ENCODE results near the gene SLC4A5. TPM values are rescaled to one million over a fixed set of nuclear protein-coding genes. Genes with fewer than 3 reads are reported as not detected.

Gene SLC4A5
- total and polyA plus RNA-seq, 2 of the 8 experiments (the other 6 are each of a cell fraction or from before 2014, with no cell fraction given), result 0.42 to 0.52 TPM

- no peak for FAIRE-seq
- no peak overlapping the region for H3K4me3 ChIP-seq (ENCODE audit: extremely low read depth in 1 of 4, insufficient read depth in 2 of 4, low read depth in 3 of 4, low read length in 4 of 4)
- H2BK12ac ChIP-seq (ENCODE audit: low read depth, low read length), result no peak overlapping the region
- CTCF ChIA-PET (ENCODE audit: partially characterized antibody), result interaction anchor here (0.8 to 1.4 kb wide), 2 partner anchors 30 to 55 kb away, joined by 4 read pairs; no protein-coding TSS in a partner anchor
- no peaks in the 10 kb centered on the region for H3K36me3 ChIP-seq (ENCODE audit: control insufficient read depth in 2 of 4, insufficient read depth in 4 of 4, low read length in 3 of 4)
- H4K5ac ChIP-seq (ENCODE audit: insufficient read length, low read depth, low read length), result no peak overlapping the region
- H2AFZ ChIP-seq (ENCODE audit: low read length), result no peak overlapping the region
- no peak overlapping the region for H3K23ac ChIP-seq (ENCODE audit: insufficient read length)
- no peak overlapping the region for H3K18ac ChIP-seq (ENCODE audit: extremely low read depth, low read length)
- POLR2A ChIA-PET (ENCODE audit: partially characterized antibody), result interaction anchor here (0.6 kb wide), 1 partner anchor 147 kb away, joined by 3 read pairs; no protein-coding TSS in a partner anchor
- no peak overlapping the region for H4K8ac ChIP-seq (ENCODE audit: extremely low read depth, insufficient read depth, low read length)
- H2AK5ac ChIP-seq (ENCODE audit: low read depth, low read length), result no peak overlapping the region
- no peak overlapping the region for H2BK20ac ChIP-seq (ENCODE audit: low read length)
- no peak overlapping the region for H2BK15ac ChIP-seq (ENCODE audit: low read length)
- no peaks in the 10 kb centered on the region for H3K79me1 ChIP-seq (ENCODE audit: low read depth, low read length)
- no peak overlapping the region for H4K91ac ChIP-seq (replicated peaks; ENCODE audit: insufficient read length, low read length)
- no peaks in the 10 kb centered on the region for H3K27me3 ChIP-seq (replicated peaks in 1 of 4; ENCODE audit: control insufficient read depth in 3 of 4, extremely low read depth in 1 of 4, insufficient read depth in 3 of 4, low read length in 3 of 4)
- no peaks in the 10 kb centered on the region for H3K4me1 ChIP-seq (replicated peaks in 1 of 4; ENCODE audit: control insufficient read depth in 3 of 4, insufficient read depth in 4 of 4, low read length in 3 of 4)
- H2BK120ac ChIP-seq (replicated peaks; ENCODE audit: low read depth, low read length), result no peak overlapping the region
- H3K56ac ChIP-seq (replicated peaks; ENCODE audit: insufficient read length, low read depth, low read length), result no peak overlapping the region
- no peak overlapping the region for H3K4me2 ChIP-seq (ENCODE audit: insufficient read depth in 1 of 2, low read depth in 2 of 2, low read length in 2 of 2)
- no peak overlapping the region for H3K27ac ChIP-seq (ENCODE audit: low read depth, low read length)
- H3K9ac ChIP-seq (replicated peaks in 1 of 4; ENCODE audit: extremely low read depth in 1 of 4, low read depth in 3 of 4, low read length in 3 of 4), result no peak overlapping the region
- DNase-seq (ENCODE audit: low read depth in 1 of 2, low spot score in 2 of 2), result peak in 1 of 2 experiments; percentile 19
- no peak overlapping the region for H2BK5ac ChIP-seq (ENCODE audit: low read depth, low read length)
- whole genome bisulfite sequencing, 2 experiments (ENCODE audit: extremely low coverage in 1 of 2, insufficient coverage in 1 of 2, insufficient read length in 1 of 2, insufficient replicate concordance in 2 of 2, low coverage in 1 of 2, low lambda C conversion rate in 2 of 2, missing lambda C conversion rate in 1 of 2), result 90% methylated on average over 7 of the region's 7 CpGs; no CpG with 5 or more reads in 1 of the 2 experiments
- H3K23me2 ChIP-seq (ENCODE audit: low read depth, low read length), result no peaks in the 10 kb centered on the region; the same call in 1 of the 2 replicates
- no peaks in the 10 kb centered on the region for H4K20me1 ChIP-seq (replicated peaks in 1 of 2; ENCODE audit: control insufficient read depth in 1 of 2, insufficient read depth in 2 of 2, low read length in 2 of 2)
- no peak overlapping the region for H3K4ac ChIP-seq (replicated peaks; ENCODE audit: insufficient read length, low read depth, low read length)
- H3K79me2 ChIP-seq (ENCODE audit: control insufficient read depth in 1 of 2, insufficient read depth in 2 of 2, low read length in 2 of 2), result no peaks in the 10 kb centered on the region
- peaks cover 2 to 3% of the 10 kb centered on the region in 2 experiments; a peak in 1 of 4 replicates for H3K9me3 ChIP-seq (ENCODE audit: insufficient read depth in 2 of 2, low read depth in 1 of 2, low read length in 1 of 2)
- no peak overlapping the region for H3K14ac ChIP-seq (ENCODE audit: insufficient read length)
- TF ChIP-seq HDAC6 (IDR thresholded peaks at IDR 0.05; ENCODE audit: low read depth, low read length) (no peak), USF2 (IDR thresholded peaks at IDR 0.05; ENCODE audit: low read length) (no peak), SUZ12 (IDR thresholded peaks at IDR 0.05; ENCODE audit: low read length) (no peak), KDM5A (IDR thresholded peaks at IDR 0.05; ENCODE audit: low read length) (no peak), ATF2 (IDR thresholded peaks at IDR 0.05; ENCODE audit: low read length) (no peak), BRCA1 (IDR thresholded peaks at IDR 0.05; ENCODE audit: low read depth, low read length) (no peak), MAX (IDR thresholded peaks at IDR 0.05) (no peak), PHF8 (conservative IDR thresholded peaks at IDR 0.05; ENCODE audit: low read depth, low read length) (no peak)
These were observed 38.7 kb downstream of the SLC4A5 start for GRCh38 chr2:74304332-74305148.

Measured in H1 (cell line).